Naive B cell (primary cell): ENCODE data around the gene LGALS12. TPM values are rescaled to one million over a fixed set of nuclear protein-coding genes. Genes with fewer than 3 reads are reported as not detected.
A peak's percentile ranks its signal among the peaks of the same experiment; 100 is the strongest.
"Not testable (repeated sequence)": the region's sequence is repeated elsewhere in the genome, so short reads cannot be mapped to it uniquely, and the experiment has no call there.

Source experiments
- ATAC-seq, 2 donors: fragments of 150-1000 bp; cut with Tn5 transposase; 2 replicates each; pipeline ENCODE4 v1.10.0; 2021; ENCODE audit warnings: low read depth in 2 of 2, mild to moderate bottlenecking in 2 of 2, moderate library complexity in 2 of 2
- DNase-seq: peaks from one replicate; pipeline ENCODE4 v3.0.0; 2022
- H3K27ac Mint-ChIP-seq, 6 donors: one replicate each; pipeline ENCODE4 v1.8.0; 2020 to 2022; ENCODE audit warnings: mild to moderate bottlenecking in 6 of 6, mixed read lengths in 6 of 6, moderate library complexity in 5 of 6, inconsistent platforms in 2 of 6
- H3K27me3 Mint-ChIP-seq, 3 donors: one replicate each; pipeline ENCODE4 v1.8.0; 2021 to 2022; ENCODE audit warnings: mixed read lengths in 3 of 3, mild to moderate bottlenecking in 1 of 3
- H3K36me3 Mint-ChIP-seq, 2 donors: one replicate each; pipeline ENCODE4 v1.8.0; 2020 to 2022; ENCODE audit warnings: mixed read lengths in 2 of 2, inconsistent platforms in 1 of 2, mild to moderate bottlenecking in 1 of 2
- H3K4me1 Mint-ChIP-seq, 3 donors: one replicate each; pipeline ENCODE4 v1.8.0; 2020 to 2022; ENCODE audit warnings: mixed read lengths in 3 of 3, inconsistent platforms in 1 of 3, mild to moderate bottlenecking in 1 of 3, moderate library complexity in 1 of 3
- H3K4me3 Mint-ChIP-seq, 8 donors: one replicate each; pipeline ENCODE4 v1.8.0; 2020 to 2022; ENCODE audit warnings: mild to moderate bottlenecking in 8 of 8, mixed read lengths in 8 of 8, moderate library complexity in 8 of 8, inconsistent platforms in 2 of 8
- H3K9me3 Mint-ChIP-seq, 7 donors: one replicate each; pipeline ENCODE4 v1.8.0; 2020 to 2022; ENCODE audit warnings: mixed read lengths in 7 of 7, mild to moderate bottlenecking in 5 of 7, inconsistent platforms in 2 of 7, moderate library complexity in 1 of 7
- polyA plus RNA-seq, 6 donors: library from polyadenylated mRNA; unstranded; fragments of 300-500 nt; fragmentation: Illumina TruSeq; gene quantifications; one replicate each; pipeline ENCODE4 v1.2.3, GENCODE V29; 2021; ENCODE audit warnings: low read depth in 6 of 6

Gene LGALS12
- polyA plus RNA-seq, 6 donors from 2014 or later = 0.17 to 1.2 (median 0.34) TPM; not detected in 2

DNA sequence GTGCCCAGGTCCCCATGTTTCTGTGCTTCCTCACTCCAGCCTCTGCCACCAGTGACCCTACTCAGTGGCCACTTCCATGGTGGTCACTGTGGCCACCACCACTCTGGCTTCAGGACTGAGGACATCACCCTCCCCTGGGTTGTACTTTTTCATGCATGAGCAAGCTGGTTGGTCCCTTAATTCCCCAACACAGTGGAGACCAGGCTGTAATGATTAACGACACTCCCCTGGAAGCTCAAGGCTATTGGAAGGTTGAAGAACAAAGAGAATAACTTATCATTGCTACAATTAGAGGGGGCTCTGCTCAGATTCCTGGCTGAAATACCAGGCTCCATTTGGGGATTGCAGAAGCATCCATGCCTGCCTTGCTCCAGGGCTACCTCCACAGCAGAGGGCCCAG lies 41.2 kb downstream of the LGALS12 start:
- peak overlapping the region in 1 of 6 donors; percentile 33 for H3K27ac Mint-ChIP-seq
- no peaks in the 10 kb centered on the region for H3K9me3 Mint-ChIP-seq
- peaks cover 0 to 9% (median 4%) of the 10 kb centered on the region in 3 donors for H3K27me3 Mint-ChIP-seq
- ATAC-seq (no peak), DNase-seq (no peak)
- no peaks in the 10 kb centered on the region for H3K36me3 Mint-ChIP-seq
- peaks cover 16 to 29% (median 18%) of the 10 kb centered on the region in 3 donors for H3K4me1 Mint-ChIP-seq
- H3K4me3 Mint-ChIP-seq = no peak overlapping the region

DNA sequence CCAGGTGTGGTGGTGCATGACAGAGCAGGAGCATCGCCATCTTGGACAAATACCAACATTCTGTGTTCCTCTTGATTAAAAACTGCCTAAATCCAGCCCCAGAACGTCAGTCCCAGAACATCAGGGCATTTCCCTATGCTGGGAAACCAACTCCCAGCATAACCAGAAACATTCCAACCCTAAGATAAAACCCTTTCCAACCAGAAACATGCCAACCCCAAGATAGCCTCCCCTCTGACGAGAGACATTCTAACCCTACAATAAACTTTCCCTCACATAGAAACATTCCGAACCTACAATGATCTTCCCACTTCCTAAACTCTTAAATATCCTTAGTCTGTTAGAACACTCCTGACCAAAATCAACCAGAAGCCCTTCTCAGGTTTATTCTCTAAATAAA lies 42.3 kb downstream of the LGALS12 start:
- peaks cover 23 to 36% (median 24%) of the 10 kb centered on the region in 3 donors for H3K4me1 Mint-ChIP-seq
- H3K27me3 Mint-ChIP-seq = peaks cover 0 to 9% (median 4%) of the 10 kb centered on the region in 3 donors

DNA sequence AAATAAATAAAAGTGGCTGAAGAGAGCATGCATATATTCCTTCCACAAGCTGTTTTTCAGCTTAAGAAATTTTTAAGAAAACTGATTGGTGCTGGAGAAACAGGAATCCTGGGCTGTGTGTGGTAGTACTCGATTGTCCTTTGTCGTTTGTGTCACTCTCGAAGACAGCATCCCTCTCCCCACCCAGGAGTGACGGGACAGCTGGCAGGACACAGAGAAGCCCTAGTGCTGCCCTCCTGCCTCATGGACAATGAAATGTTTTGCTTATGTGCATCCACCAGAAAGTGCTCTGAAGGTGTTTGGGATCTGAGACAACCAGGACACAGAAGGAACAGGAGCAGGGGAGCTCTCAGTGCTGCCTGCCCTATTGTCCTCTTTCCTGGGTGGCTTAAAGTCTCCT lies 43.5 kb downstream of the LGALS12 start:
- Mint-ChIP-seq H3K4me3 (no peak overlapping the region), H3K36me3 (no peaks in the 10 kb centered on the region), H3K4me1 (peaks cover 21 to 36% (median 23%) of the 10 kb centered on the region in 3 donors), H3K9me3 (no peaks in the 10 kb centered on the region), H3K27ac (no peak overlapping the region), H3K27me3 (peaks cover 0 to 9% (median 4%) of the 10 kb centered on the region in 3 donors)
- DNase-seq (no peak), ATAC-seq (no peak)

More for the DNA sequence above, 42.3 kb downstream of the LGALS12 start:
- DNase-seq (no peak), ATAC-seq (no peak)
- no peaks in the 10 kb centered on the region for H3K36me3 Mint-ChIP-seq
- no peak overlapping the region for H3K4me3 Mint-ChIP-seq
- H3K9me3 Mint-ChIP-seq = no peaks in the 10 kb centered on the region
- H3K27ac Mint-ChIP-seq = peak overlapping the region in 1 of 6 donors; percentile 23

DNA sequence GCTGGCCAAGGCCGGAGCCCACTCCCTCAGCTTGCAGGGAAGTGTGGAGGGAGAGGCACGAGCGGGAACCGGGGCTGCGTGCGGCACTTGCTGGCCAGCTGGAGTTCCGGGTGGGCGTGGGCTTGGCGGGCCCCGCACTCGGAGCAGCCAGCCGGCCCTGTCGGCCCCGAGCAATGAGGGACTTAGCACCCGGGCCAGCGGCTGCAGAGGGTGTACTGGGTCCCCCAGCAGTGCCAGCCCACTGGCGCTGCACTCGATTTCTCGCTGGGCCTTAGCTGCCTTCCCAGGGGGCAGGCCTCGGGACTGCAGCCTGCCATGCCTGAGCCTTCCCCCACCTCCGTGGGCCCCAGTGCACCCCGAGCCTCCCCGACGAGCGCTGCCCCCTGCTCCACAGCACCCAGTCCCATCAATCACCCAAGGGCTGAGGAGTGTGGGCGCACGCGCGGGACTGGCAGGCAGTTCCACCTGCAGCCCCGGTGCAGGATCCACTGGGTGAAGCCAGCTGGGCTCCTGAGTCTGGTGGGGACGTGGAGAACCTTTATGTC lies 44.3 kb downstream of the LGALS12 start:
- H3K36me3 Mint-ChIP-seq, DNase-seq, H3K9me3 Mint-ChIP-seq, ATAC-seq, H3K27ac Mint-ChIP-seq, H3K27me3 Mint-ChIP-seq, H3K4me3 Mint-ChIP-seq: not testable (repeated sequence)
- peaks cover 23 to 38% (median 26%) of the 10 kb centered on the region in 3 donors for H3K4me1 Mint-ChIP-seq

DNA sequence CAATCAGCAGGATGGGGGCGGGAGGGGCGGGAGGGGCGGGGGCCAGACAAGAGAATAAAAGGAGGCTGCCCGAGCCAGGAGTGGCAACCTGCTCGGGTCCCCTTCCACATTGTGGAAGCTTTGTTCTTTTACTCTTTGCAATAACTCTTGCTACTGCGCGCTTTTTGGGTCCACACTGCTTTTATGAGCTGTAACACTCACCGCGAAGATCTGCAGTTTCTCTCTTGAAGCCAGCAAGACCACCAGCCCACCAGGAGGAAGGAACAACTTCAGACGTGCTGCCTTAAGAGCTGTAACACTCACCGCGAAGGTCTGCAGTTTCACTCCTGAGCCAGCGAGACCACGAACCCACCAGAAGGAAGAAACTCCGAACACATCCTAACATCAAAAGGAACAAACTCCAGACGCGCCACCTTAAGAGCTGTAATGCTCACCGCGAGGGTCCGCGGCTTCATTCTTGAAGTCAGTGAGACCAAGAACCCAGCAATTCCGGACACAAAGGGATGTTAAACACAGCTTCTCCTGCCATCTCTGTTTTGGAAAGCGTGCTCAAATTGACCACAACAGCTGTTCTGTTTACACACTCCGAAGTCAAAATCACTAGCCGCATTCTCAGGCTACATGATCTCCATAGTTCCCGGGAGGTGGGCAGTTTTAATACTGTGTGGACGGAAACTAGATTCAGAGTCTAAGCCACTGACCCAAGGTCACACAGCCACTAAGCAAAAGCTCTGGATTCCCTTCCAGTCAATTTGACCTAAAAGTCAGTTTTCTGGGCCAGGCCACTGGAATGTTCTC lies 45.4 kb downstream of the LGALS12 start:
- H3K36me3 Mint-ChIP-seq = no peaks in the 10 kb centered on the region
- H3K9me3 Mint-ChIP-seq = no peaks in the 10 kb centered on the region
- no peak for DNase-seq
- peaks cover 0 to 9% (median 4%) of the 10 kb centered on the region in 3 donors for H3K27me3 Mint-ChIP-seq
- ATAC-seq = no peak
- peak overlapping the region in 2 of 6 donors; percentile 39 to 66 for H3K27ac Mint-ChIP-seq
- peaks cover 23 to 38% (median 26%) of the 10 kb centered on the region in 3 donors for H3K4me1 Mint-ChIP-seq
- peak overlapping the region; percentile 21 to 75 (median 58) for H3K4me3 Mint-ChIP-seq

DNA sequence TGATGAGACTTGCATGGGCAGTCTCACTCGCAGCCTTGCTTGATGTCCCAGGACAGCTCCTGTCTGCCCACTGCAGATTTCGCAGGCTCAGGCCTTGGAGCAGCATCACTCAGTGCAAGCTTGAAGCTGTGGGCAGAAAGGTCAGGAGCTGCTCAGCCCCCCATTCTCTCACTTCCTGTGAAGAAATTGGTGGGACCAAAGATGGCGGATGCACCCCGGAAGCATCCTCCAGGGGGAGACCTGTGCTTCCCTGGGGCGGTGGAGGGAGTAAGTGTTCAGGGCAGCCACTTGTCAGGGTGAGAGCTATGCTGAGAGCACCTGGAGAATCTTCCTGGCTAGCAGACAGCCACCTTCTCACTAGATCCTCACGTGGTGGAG lies 46.0 kb downstream of the LGALS12 start:
- ATAC-seq = no peak
- H3K4me1 Mint-ChIP-seq = peaks cover 23 to 36% (median 26%) of the 10 kb centered on the region in 3 donors

DNA sequence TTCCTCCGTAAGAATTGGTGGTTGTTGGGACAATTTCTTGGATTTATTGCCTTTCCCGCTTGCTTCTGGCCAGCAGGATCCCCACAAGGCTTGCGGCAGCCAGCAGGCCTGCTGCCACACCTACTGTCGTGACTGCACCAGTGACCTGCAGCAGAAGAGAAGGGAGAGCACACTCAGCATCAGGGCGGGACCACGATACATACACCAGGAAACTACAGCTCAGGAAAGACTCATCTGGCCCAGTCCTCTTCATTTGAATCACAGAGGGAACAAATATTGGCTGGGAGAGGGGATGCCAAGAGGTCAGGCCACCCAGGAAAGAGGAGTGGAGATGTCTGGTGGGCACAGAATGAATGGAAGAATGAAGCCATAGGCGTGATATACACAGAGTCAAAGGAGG lies 47.0 kb downstream of the LGALS12 start:
- ATAC-seq = no peak
- H3K4me1 Mint-ChIP-seq = peaks cover 23 to 36% (median 26%) of the 10 kb centered on the region in 3 donors
- peaks cover 0 to 9% (median 4%) of the 10 kb centered on the region in 3 donors for H3K27me3 Mint-ChIP-seq
- no peaks in the 10 kb centered on the region for H3K9me3 Mint-ChIP-seq
- peak overlapping the region in 5 of 8 donors; percentile 13 to 78 (median 50) for H3K4me3 Mint-ChIP-seq
- peak overlapping the region in 4 of 6 donors; percentile 42 to 92 (median 87) for H3K27ac Mint-ChIP-seq
- H3K36me3 Mint-ChIP-seq = no peaks in the 10 kb centered on the region
- no peak for DNase-seq

More for the DNA sequence above, 46.0 kb downstream of the LGALS12 start:
- H3K9me3 Mint-ChIP-seq = no peaks in the 10 kb centered on the region
- no peaks in the 10 kb centered on the region for H3K36me3 Mint-ChIP-seq
- peak overlapping the region in 2 of 8 donors; percentile 25 to 39 for H3K4me3 Mint-ChIP-seq
- DNase-seq = no peak
- H3K27ac Mint-ChIP-seq = no peak overlapping the region
- H3K27me3 Mint-ChIP-seq = peaks cover 0 to 9% (median 4%) of the 10 kb centered on the region in 3 donors

DNA sequence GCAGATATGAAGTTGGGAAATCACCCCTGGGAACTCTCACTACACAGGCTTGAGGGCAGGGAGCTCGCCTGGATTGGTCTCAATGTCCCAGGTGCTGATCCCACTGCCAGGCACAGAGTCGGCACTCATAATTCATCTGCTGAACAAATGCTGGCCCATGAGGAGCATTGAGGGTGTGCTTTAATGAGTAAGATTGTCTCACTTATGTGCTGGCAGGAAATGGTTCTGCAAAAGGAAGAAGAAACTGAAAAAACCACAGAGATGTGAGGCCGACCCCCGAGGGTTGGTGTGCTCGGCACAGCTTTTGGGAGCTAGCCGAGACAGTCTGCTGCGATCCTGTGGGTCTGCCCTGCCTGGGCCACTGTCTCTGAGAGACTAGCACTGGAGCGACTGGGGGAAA lies 47.9 kb downstream of the LGALS12 start:
- Mint-ChIP-seq H3K9me3 (no peaks in the 10 kb centered on the region), H3K4me3 (peak overlapping the region; percentile 2 to 90 (median 78)), H3K36me3 (no peaks in the 10 kb centered on the region), H3K27ac (peak overlapping the region; percentile 78 to 97 (median 92)), H3K4me1 (peaks cover 23 to 36% (median 26%) of the 10 kb centered on the region in 3 donors), H3K27me3 (peaks cover 0 to 9% (median 4%) of the 10 kb centered on the region in 3 donors)
- DNase-seq = no peak
- ATAC-seq = peak; percentile 80 to 85

DNA sequence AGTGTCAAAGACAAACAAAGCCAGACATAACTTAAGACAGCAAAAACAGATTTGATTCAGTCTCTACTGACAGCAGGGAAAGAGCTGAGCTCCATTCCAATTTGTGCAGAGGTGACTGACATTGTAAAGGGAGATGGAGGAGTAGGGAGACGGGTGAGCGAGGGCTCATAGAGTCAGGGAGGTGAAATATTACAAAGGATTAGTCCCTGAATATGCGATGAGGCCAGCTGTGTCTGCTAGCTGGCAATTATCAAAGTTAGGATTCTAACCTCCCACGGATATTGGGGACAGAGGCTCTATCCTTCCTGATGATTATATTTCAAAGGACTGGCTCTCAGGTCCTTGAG lies 49.0 kb downstream of the LGALS12 start:
- peak overlapping the region in 2 of 6 donors; percentile 21 to 47 for H3K27ac Mint-ChIP-seq
- DNase-seq (no peak), ATAC-seq (no peak)
- H3K27me3 Mint-ChIP-seq = peaks cover 3 to 12% (median 6%) of the 10 kb centered on the region in 3 donors
- H3K9me3 Mint-ChIP-seq = no peaks in the 10 kb centered on the region
- no peaks in the 10 kb centered on the region for H3K36me3 Mint-ChIP-seq
- H3K4me1 Mint-ChIP-seq = peaks cover 23 to 36% (median 26%) of the 10 kb centered on the region in 3 donors
- H3K4me3 Mint-ChIP-seq = peak overlapping the region in 2 of 8 donors; percentile 0 to 9

DNA sequence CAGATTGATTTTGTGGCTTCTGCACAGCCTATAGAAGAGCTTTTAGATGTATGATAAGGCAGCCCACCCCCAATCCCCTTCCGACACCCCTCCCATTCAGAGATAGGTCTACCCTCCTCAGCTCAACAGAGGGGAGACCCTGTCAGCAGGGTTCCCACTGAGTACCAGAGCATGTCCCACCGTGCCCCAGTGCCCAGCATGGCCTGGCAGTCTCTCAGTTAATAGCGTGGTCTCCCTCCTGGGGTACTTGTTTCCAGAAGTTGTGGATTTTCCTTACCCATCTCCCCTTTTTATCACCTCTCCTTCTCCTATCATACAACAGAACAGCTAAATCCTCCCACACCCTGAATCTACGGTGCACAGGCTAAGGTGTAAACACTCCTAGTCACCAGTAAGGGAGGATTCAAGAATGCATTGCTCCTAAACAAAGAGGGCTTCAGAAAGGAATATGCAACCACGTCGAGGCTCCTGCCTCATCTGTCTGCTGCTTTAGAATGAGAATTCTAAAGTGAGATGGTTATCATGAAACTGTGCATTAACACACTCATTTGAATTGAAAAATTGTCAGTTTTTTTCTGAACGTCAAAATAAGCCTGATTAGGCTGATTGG lies 50.6 kb downstream of the LGALS12 start:
- peak overlapping the region in 1 of 6 donors; percentile 59 for H3K27ac Mint-ChIP-seq
- no peak for ATAC-seq
- peaks cover 17 to 38% (median 21%) of the 10 kb centered on the region in 3 donors for H3K4me1 Mint-ChIP-seq

DNA sequence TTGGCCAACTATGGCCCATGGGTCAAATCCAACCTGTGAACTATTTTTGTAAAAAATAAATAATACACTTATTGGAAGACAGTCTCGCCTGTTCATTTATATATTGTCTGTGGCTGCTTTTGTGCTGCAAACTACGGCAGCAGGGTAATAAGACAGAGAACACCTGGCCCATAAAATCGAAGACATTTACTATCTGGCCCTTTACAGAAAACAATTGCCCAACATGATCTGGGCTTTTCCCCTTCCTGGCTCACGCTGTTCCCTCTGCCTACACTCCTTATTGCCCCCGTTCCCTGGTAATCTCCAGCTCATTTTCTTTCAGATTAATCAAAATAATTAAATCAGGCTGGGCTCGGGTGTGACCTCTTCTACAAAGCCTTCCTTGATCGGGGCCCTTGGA lies 51.7 kb downstream of the LGALS12 start:
- peak overlapping the region in 1 of 6 donors; percentile 87 for H3K27ac Mint-ChIP-seq
- H3K27me3 Mint-ChIP-seq = peaks cover 6 to 20% (median 17%) of the 10 kb centered on the region in 3 donors
- H3K4me1 Mint-ChIP-seq = peaks cover 14 to 29% (median 18%) of the 10 kb centered on the region in 3 donors
- no peaks in the 10 kb centered on the region for H3K36me3 Mint-ChIP-seq
- ATAC-seq = no peak
- H3K9me3 Mint-ChIP-seq = no peaks in the 10 kb centered on the region
- no peak overlapping the region for H3K4me3 Mint-ChIP-seq
- DNase-seq = no peak

More for the DNA sequence above, 50.6 kb downstream of the LGALS12 start:
- Mint-ChIP-seq H3K36me3 (no peaks in the 10 kb centered on the region), H3K27me3 (peaks cover 6 to 18% (median 17%) of the 10 kb centered on the region in 3 donors), H3K4me3 (no peak overlapping the region), H3K9me3 (no peaks in the 10 kb centered on the region)
- no peak for DNase-seq

DNA sequence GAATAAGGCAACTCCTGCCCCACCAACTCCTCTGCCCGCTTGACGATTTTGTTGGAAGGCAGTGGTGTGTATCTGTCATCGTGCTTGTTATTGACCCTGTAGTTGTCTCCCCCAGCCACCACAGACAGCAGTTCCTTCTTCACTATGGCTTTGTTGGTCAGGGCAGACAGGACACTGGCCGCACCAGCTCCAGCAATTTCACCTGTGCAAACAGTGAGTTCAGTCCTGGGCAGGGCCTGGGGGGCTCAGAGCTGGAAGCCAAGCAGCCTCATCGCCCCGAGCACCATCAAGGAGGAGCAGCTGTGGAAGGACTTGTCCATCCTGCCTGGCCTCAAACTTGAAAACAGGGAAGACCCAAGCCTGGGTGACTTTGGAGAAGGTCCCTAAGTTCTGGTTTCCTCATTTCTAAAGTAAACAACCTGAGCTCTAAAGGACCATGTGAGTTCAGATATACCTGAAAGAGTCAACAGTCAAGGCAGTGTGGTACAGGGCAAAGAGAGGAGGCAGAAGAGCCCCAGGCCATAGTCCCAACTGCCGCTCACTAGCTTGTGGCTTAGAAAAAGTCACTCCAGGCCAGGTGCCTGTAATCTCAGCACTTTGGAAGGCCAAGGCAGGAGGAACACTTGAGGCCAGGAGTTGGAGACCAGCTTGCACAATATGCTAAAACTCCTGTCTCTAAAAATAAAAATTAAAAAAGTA lies 52.7 kb downstream of the LGALS12 start:
- no peak for DNase-seq
- no peak overlapping the region for H3K27ac Mint-ChIP-seq
- H3K4me1 Mint-ChIP-seq = peaks cover 8 to 23% (median 10%) of the 10 kb centered on the region in 3 donors

More for the DNA sequence above, 52.7 kb downstream of the LGALS12 start:
- Mint-ChIP-seq H3K9me3 (no peaks in the 10 kb centered on the region), H3K36me3 (no peaks in the 10 kb centered on the region), H3K27me3 (peaks cover 6 to 24% (median 17%) of the 10 kb centered on the region in 3 donors), H3K4me3 (no peak overlapping the region)
- no peak for ATAC-seq
